ENCODE measurements around the gene GZF1. TPM values are rescaled to one million over a fixed set of nuclear protein-coding genes. Genes with fewer than 3 reads are reported as not detected.

Gene GZF1
- total RNA-seq, 2 donors from 2014 or later, result 14.9 TPM

DNA sequence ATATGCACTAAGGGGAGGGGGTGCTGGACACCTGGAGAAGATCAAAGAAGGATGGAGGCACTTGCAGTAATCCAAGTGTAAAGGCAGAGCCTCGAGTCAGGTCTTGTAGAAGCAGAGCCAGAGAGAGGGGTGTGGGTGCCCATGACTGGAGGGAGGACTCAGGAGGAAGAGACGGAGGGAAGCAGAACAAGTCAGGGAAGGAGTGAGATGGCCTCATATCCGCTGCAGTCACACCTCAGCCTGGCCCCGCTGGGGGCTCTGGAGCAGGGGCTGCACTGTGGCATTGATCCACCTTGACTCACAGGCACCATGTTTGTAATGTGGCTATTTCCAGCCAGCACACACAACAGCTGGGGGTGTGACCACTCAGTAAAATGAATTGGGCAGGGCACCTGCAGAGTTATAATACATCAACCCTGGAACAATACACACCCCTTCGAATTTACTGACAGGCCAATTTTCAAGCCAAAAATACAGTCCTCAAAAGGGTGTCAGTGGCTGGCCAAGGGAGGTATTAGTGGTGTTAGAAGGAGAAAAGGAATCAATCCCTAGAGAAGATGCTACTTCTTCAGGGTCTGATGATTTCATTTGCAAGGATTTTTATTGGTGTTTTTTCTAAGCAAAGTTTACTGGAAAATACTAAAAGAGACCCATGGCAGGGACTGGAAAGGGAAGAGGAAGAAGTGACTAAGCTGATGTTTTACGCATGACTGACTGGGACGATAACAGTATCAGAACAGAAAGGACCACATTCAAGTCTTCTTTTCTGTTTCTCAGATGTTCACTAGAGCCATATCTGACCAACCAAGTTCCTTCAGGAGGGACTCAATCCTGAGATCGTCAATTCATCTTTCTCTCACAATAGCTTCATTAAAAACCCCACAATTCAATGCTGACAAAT lies 30.3 kb upstream of the GZF1 start:
- Histone ChIP-seq H3K4me1 (peaks cover 0 to 8% of the 10 kb centered on the region in 2 donors), H3K4me3 (no peak overlapping the region), H3K27ac (no peak overlapping the region), H3K27me3 (no peaks in the 10 kb centered on the region), H3K9me3 (peaks cover 0 to 3% of the 10 kb centered on the region in 2 donors), H3K36me3 (no peaks in the 10 kb centered on the region)
- TF ChIP-seq, protein P1, sequence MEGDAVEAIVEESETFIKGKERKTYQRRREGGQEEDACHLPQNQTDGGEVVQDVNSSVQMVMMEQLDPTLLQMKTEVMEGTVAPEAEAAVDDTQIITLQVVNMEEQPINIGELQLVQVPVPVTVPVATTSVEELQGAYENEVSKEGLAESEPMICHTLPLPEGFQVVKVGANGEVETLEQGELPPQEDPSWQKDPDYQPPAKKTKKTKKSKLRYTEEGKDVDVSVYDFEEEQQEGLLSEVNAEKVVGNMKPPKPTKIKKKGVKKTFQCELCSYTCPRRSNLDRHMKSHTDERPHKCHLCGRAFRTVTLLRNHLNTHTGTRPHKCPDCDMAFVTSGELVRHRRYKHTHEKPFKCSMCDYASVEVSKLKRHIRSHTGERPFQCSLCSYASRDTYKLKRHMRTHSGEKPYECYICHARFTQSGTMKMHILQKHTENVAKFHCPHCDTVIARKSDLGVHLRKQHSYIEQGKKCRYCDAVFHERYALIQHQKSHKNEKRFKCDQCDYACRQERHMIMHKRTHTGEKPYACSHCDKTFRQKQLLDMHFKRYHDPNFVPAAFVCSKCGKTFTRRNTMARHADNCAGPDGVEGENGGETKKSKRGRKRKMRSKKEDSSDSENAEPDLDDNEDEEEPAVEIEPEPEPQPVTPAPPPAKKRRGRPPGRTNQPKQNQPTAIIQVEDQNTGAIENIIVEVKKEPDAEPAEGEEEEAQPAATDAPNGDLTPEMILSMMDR (IDR thresholded peaks at IDR 0.05), result no peak
- no peak for DNase-seq (ENCODE audit: low spot score)

DNA sequence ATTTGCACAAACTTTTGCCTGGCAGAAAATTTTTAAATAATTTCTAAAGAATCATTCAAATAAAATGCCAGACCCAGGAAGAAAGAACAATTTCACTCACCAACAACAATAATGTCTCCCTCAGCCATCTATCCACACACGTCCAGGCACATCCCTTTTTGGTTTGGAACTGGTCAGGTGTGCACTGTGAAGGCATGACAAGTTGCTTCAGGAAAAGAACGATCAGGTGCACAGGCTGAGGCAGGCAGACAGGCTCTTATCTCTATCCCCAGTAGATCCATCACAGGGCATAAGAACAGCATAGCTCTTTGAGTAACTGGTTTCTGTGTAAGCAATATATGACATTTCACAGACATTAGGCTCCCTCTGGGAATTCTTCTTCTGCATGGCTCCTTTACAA lies 29.5 kb upstream of the GZF1 start:
- Histone ChIP-seq H3K4me3 (no peak overlapping the region), H3K36me3 (no peaks in the 10 kb centered on the region), H3K9me3 (peaks cover 0 to 3% of the 10 kb centered on the region in 2 donors), H3K27me3 (no peaks in the 10 kb centered on the region), H3K27ac (no peak overlapping the region), H3K4me1 (peaks cover 0 to 8% of the 10 kb centered on the region in 2 donors)
- no peak for DNase-seq (ENCODE audit: low spot score)
- TF ChIP-seq, protein P1 (IDR thresholded peaks at IDR 0.05), result no peak

DNA sequence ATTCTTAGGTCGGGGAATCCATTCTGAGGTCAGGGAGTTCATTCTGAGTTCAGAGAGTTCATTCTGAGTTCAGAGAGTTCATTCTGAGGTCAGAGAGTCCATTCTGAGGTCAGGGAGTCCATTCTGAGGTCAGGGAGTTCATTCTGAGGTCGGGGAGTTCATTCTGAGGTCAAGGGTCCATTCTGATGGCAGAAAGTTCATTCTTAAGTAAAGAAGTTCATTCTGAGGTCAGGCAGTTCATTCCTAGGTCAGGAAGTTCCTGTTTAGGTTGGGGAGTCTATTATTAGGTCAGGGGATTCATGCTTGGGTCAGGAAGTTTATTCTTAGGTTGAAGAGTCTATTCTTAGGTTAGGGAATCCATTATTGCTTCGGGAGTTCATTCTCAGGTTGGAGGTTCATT lies 27.9 kb upstream of the GZF1 start:
- Histone ChIP-seq H3K4me1 (peaks cover 0 to 8% of the 10 kb centered on the region in 2 donors), H3K27ac (no peak overlapping the region), H3K4me3 (no peak overlapping the region), H3K9me3 (peaks cover 0 to 3% of the 10 kb centered on the region in 2 donors), H3K27me3 (no peaks in the 10 kb centered on the region), H3K36me3 (no peaks in the 10 kb centered on the region)
- DNase-seq (ENCODE audit: low spot score), result no peak
- TF ChIP-seq, protein P1 (IDR thresholded peaks at IDR 0.05), result no peak

DNA sequence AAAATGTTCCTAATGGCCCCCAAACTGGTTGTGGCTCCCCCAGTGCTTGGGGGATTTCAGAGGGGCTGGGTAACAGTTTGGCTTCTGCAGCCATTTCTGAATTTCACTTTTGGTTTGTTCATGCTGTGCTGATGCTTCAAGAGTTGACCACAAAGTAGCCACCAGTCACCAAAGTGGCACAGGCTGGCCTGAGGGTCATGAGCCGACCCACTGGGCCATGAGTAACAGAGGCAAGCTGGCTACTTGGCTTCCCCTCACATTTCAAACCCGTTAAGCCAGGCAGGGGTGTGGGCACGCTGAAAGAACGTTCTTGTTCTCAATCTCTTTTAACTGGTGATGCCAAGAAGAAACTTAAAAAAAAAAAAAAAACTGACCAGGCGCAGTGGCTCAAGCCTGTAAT lies 26.5 kb upstream of the GZF1 start:
- no peaks in the 10 kb centered on the region for H3K9me3 ChIP-seq
- no peak for DNase-seq (ENCODE audit: low spot score)
- no peaks in the 10 kb centered on the region for H3K27me3 ChIP-seq
- H3K4me1 ChIP-seq, result peaks cover 0 to 8% of the 10 kb centered on the region in 2 donors
- TF ChIP-seq, protein P1 (IDR thresholded peaks at IDR 0.05), result no peak
- no peaks in the 10 kb centered on the region for H3K36me3 ChIP-seq
- no peak overlapping the region for H3K4me3 ChIP-seq
- H3K27ac ChIP-seq, result no peak overlapping the region

DNA sequence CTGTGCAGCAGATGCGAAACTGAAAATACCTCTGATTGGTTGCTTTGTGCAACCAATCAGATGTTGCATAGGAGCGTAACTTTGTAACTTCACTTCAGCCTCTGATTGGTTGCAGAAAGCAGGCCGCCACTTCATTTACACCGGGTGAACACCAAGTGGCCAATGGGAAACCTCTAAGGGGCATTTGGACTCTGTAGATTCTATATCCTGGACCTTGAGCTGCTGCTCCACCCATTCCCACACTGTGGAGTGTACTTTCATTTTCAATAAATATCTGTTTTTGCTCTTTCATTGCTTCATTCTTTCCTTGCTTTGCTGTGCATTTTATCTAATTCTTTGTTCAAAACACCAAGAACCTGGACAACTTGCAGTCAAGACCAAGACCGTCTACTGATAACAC lies 25.5 kb upstream of the GZF1 start:
- Histone ChIP-seq H3K4me1 (peaks cover 0 to 8% of the 10 kb centered on the region in 2 donors), H3K27ac (no peak overlapping the region), H3K36me3 (no peaks in the 10 kb centered on the region), H3K4me3 (no peak overlapping the region), H3K9me3 (no peaks in the 10 kb centered on the region), H3K27me3 (no peaks in the 10 kb centered on the region)
- TF ChIP-seq, protein P1 (IDR thresholded peaks at IDR 0.05), result no peak
- DNase-seq (ENCODE audit: low spot score), result no peak

Data from right atrium auricular region (tissue), 2 donors.